K562 (cell line): ENCODE data around the gene PLCB4. TPM values are rescaled to one million over a fixed set of nuclear protein-coding genes. Genes with fewer than 3 reads are reported as not detected.

Source experiments
- ATAC-seq: fragments of 200-7000 bp; cut with Tn5 transposase; 3 replicates; pipeline ENCODE4 v1.9.1; 2020; ENCODE audit warnings: moderate library complexity
- BruUV-seq: library from RNA; stranded (reverse); fragments of 400-500 nt; replicated peaks from 2 replicates; lab custom pipeline; 2021; lab: Mats Ljungman, UMichigan
- CTCF ChIA-PET: fragments of 300-600 bp; formaldehyde crosslinking; extraction: SDS; loops from one replicate; lab custom pipeline; 2021; ENCODE audit warnings: low intra/inter-chr PET ratio; lab: Yijun Ruan, JAX
- POLR2A ChIA-PET: fragments of 300-600, 350-650 bp; sonication (Branson Sonifier 250); formaldehyde crosslinking; extraction: SDS; loops from one replicate; lab custom pipeline; 2021; ENCODE audit warnings: antibody characterized with exemption, inconsistent platforms; lab: Yijun Ruan, JAX
- DNase-seq, 4 experiments: peaks; one replicate each; pipeline versions ENCODE4 v3.0.0 to v3.0.0-alpha.2; 2011 to 2018; ENCODE audit warnings: low spot score in 3 of 4, mixed read lengths in 3 of 4; ENCODE audit errors: extremely low read depth in 1 of 4
- FAIRE-seq: peaks from 2 replicates; lab custom pipeline; 2011; peaks lifted over from hg19 to GRCh38; lab: Jason Lieb, UNC
- H2AFZ ChIP-seq: 2 replicates; pipeline ENCODE4 v1.6.0; 2011; ENCODE audit warnings: low read depth, low read length, control low read depth, inconsistent platforms
- H3K27ac ChIP-seq: fragments of 200-600 bp; 3 replicates; pipeline ENCODE4 v1.8.0; 2011; ENCODE audit warnings: low read depth, mild to moderate bottlenecking, control low read depth, inconsistent platforms, low read length, moderate library complexity, mixed read lengths; ENCODE audit errors: extremely low read depth
- H3K27me3 ChIP-seq, 2 experiments: fragments of 300-600 bp in 1 of 2; 2 replicates in 1 of 2; 3 replicates in 1 of 2; pipeline versions ENCODE4 v1.6.0 to v1.8.0; 2011; ENCODE audit warnings: inconsistent platforms in 2 of 2, low read length in 2 of 2, mild to moderate bottlenecking in 1 of 2, mixed read lengths in 1 of 2, moderate library complexity in 1 of 2; ENCODE audit not compliant: control insufficient read depth in 2 of 2, insufficient read depth in 2 of 2
- H3K36me3 ChIP-seq: fragments of 300-600 bp; 3 replicates; pipeline ENCODE4 v1.8.0; 2011; ENCODE audit warnings: mild to moderate bottlenecking, low read length, inconsistent platforms; ENCODE audit not compliant: control insufficient read depth, insufficient read depth
- H3K4me1 ChIP-seq, 2 experiments: fragments of 200-600 bp in 1 of 2; replicated peaks in 1 of 2; 2 replicates in 1 of 2; 3 replicates in 1 of 2; pipeline versions ENCODE4 v1.5.1 to v1.8.0; 2011; ENCODE audit warnings: inconsistent platforms in 2 of 2, low read length in 2 of 2, mild to moderate bottlenecking in 1 of 2, mixed read lengths in 1 of 2, moderate library complexity in 1 of 2; ENCODE audit not compliant: control insufficient read depth in 2 of 2, insufficient read depth in 2 of 2
- H3K4me2 ChIP-seq: 2 replicates; pipeline ENCODE4 v1.6.1; 2011; ENCODE audit warnings: low read length, control low read depth, inconsistent platforms, mixed read lengths; ENCODE audit not compliant: insufficient read depth
- H3K4me3 ChIP-seq: fragments of 200-600 bp; sonication (generic), shearing (Covaris generic); 2 replicates; pipeline ENCODE4 v1.5.1; 2016; ENCODE audit warnings: control low read depth, inconsistent platforms
- H3K79me2 ChIP-seq: fragments of 200-600 bp; 3 replicates; pipeline ENCODE4 v1.8.0; 2011; ENCODE audit warnings: low read length, inconsistent platforms; ENCODE audit not compliant: control insufficient read depth, insufficient read depth
- H3K9ac ChIP-seq, 2 experiments: 2 replicates each; pipeline versions ENCODE4 v1.6.0 to v1.6.1; 2011; ENCODE audit warnings: low read depth in 2 of 2, low read length in 2 of 2, control low read depth in 1 of 2, inconsistent platforms in 1 of 2, mild to moderate bottlenecking in 1 of 2, mixed read lengths in 1 of 2; ENCODE audit not compliant: insufficient read depth in 1 of 2
- H3K9me1 ChIP-seq: one replicate; pipeline ENCODE4 v1.6.0; 2011; ENCODE audit warnings: inconsistent platforms, mild to moderate bottlenecking, low read length, moderate library complexity; ENCODE audit not compliant: control insufficient read depth, insufficient read depth
- H3K9me3 ChIP-seq: replicated peaks from 2 replicates; pipeline ENCODE4 v1.5.1; 2011; ENCODE audit warnings: low read depth, low read length, inconsistent platforms; ENCODE audit not compliant: control insufficient read depth, insufficient read depth
- H4K20me1 ChIP-seq: replicated peaks from 2 replicates; pipeline ENCODE4 v1.6.1; 2011; ENCODE audit warnings: low read length, inconsistent platforms, mixed read lengths; ENCODE audit not compliant: control insufficient read depth, insufficient read depth
- BCL6 ChIP-seq: fragments of 250-450 bp; sonication (Bioruptor Pico); IDR thresholded peaks from 2 replicates; pipeline ENCODE4 v1.4.0; 2020
- FOXP4 ChIP-seq: sonication (generic); formaldehyde crosslinking; IDR thresholded peaks from 2 replicates; pipeline ENCODE4 v1.8.0; 2022; ENCODE audit warnings: mild to moderate bottlenecking, missing genetic modification reagents, borderline replicate concordance
- HES1 ChIP-seq: fragments of 450-650 bp; IDR thresholded peaks from 2 replicates; pipeline ENCODE4 v1.6.1; 2016; ENCODE audit warnings: low read depth, mild to moderate bottlenecking, moderate library complexity
- MCM5 ChIP-seq: fragments of 450-650 bp; IDR thresholded peaks from 2 replicates; pipeline ENCODE4 v1.6.1; 2016; ENCODE audit warnings: low read depth
- MEF2D ChIP-seq: conservative IDR thresholded peaks from 2 replicates; pipeline ENCODE4 v1.6.1; 2016; ENCODE audit warnings: low read depth, missing genetic modification characterization, missing compliant biosample characterization
- PML ChIP-seq: IDR thresholded peaks from 2 replicates; pipeline ENCODE4 v1.6.1; 2012; ENCODE audit warnings: low read length, inconsistent platforms
- RBM39 ChIP-seq: fragments of 200-400 bp; formaldehyde crosslinking; optimal IDR thresholded peaks from 2 replicates; pipeline ENCODE3; 2018; ENCODE audit warnings: low read depth, low read length
- RHOXF2B ChIP-seq: fragments of 250-450 bp; sonication (Bioruptor Pico); conservative IDR thresholded peaks from 2 replicates; pipeline ENCODE4 v1.5.1; 2021
- SMARCC2 ChIP-seq: fragments of 450-650 bp; IDR thresholded peaks from 2 replicates; pipeline ENCODE4 v1.6.1; 2017; ENCODE audit warnings: antibody characterized with exemption, moderate library complexity, mild to moderate bottlenecking, low read depth
- SREBF1 ChIP-seq: fragments of 150-350 bp; IDR thresholded peaks from 2 replicates; pipeline ENCODE4 v1.6.1; 2014; ENCODE audit warnings: antibody characterized with exemption, low read depth, low read length, borderline replicate concordance
- U2AF1 ChIP-seq: fragments of 200-400 bp; formaldehyde crosslinking; optimal IDR thresholded peaks from 2 replicates; pipeline ENCODE3; 2017; ENCODE audit warnings: mild to moderate bottlenecking, low read depth, low read length, moderate library complexity
- ZNF586 ChIP-seq: fragments of 450-650 bp; formaldehyde crosslinking; conservative IDR thresholded peaks from 2 replicates; pipeline ENCODE4 v1.4.0; 2020; ENCODE audit warnings: mild to moderate bottlenecking, moderate library complexity
- in situ Hi-C: fragments of 300-500 bp; cut with MboI; formaldehyde crosslinking; loops from 4 replicates; pipeline ENCODE4 v1.15.0; 2018; ENCODE audit warnings: inconsistent platforms, mixed read lengths
- intact Hi-C: fragments of 100-400 bp; cut with micrococcal nuclease; formaldehyde crosslinking; loops from 2 replicates; pipeline ENCODE4 v1.14.2; 2022
- polyA plus RNA-seq, 8 experiments: library from polyadenylated mRNA; depleted of rRNA in 4 of 8; stranded (reverse) in 5 of 8; unstranded in 3 of 8; fragments of >200 nt; fragmentation: Nextera tagmentation in 2 of 8; fragmentation: Illumina TruSeq in 1 of 8; extraction: Ambion mirVana in 2 of 8; extraction: Trizol in 1 of 8; gene quantifications; 2 replicates each; pipeline versions ENCODE4 v1.2.1 to v1.2.3, GENCODE V29; 2011 to 2014; ENCODE audit warnings: inconsistent platforms in 1 of 8, missing spikeins in 1 of 8
- total RNA-seq, 7 experiments: library from RNA; depleted of rRNA in 6 of 7; stranded (reverse); fragments of >200 nt in 6 of 7; fragmentation: Illumina TruSeq in 2 of 7; extraction: Trizol in 2 of 7; gene quantifications; 2 replicates each; pipeline versions ENCODE4 v1.2.1 to v1.2.3, GENCODE V29; 2011 to 2021; ENCODE audit warnings: low replicate concordance in 1 of 7
- TF ChIP-seq, protein P1 (sequence below): IDR thresholded peaks from 3 replicates; pipeline ENCODE4 v1.6.1; 2011; ENCODE audit warnings: borderline replicate concordance, mild to moderate bottlenecking, moderate library complexity; ENCODE audit not compliant: insufficient read length; ENCODE audit errors: extremely low read depth
- TF ChIP-seq, protein P2 (sequence below): fragments of 250-450 bp; sonication (Bioruptor Pico); IDR thresholded peaks from 2 replicates; pipeline ENCODE4 v1.5.0; 2021

Gene PLCB4
- total and polyA plus RNA-seq, 9 of the 15 experiments (the other 6 are each of a cell fraction or from before 2014, with no cell fraction given) = 0.20 to 2.9 (median 0.52) TPM

DNA sequence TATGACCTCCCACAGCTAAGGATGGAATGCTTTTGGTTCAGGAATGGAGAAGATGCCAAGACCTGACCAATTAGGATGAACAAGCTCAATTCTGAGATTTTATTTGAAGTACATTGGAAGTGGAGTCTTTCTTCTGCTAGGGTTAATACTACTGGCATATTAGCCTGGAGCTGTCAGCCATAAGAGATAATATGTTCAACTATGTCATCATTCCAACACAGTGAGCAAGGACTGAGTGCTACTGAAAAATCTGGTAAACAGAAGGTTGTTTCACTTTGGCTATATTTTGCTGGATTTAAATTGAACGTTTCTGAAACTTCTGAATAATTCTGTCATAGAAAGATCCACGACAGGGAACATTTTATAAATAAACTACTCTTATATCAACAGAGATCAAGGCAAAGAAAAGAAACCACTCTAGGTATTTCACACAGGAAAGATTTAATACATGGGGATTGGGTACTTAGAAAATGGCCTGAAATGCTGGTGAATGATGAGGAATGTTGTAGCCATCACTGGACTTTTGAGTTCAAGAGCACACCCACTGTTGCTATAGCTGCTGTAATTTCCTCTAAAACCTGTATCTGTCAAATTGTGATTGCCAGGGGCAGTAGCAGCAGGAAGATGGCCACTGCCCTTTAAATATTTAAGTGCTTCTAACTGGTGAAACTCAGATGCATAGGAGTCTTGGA, 200.5 kb downstream of the PLCB4 start (continued):
- TF ChIP-seq, protein P1, sequence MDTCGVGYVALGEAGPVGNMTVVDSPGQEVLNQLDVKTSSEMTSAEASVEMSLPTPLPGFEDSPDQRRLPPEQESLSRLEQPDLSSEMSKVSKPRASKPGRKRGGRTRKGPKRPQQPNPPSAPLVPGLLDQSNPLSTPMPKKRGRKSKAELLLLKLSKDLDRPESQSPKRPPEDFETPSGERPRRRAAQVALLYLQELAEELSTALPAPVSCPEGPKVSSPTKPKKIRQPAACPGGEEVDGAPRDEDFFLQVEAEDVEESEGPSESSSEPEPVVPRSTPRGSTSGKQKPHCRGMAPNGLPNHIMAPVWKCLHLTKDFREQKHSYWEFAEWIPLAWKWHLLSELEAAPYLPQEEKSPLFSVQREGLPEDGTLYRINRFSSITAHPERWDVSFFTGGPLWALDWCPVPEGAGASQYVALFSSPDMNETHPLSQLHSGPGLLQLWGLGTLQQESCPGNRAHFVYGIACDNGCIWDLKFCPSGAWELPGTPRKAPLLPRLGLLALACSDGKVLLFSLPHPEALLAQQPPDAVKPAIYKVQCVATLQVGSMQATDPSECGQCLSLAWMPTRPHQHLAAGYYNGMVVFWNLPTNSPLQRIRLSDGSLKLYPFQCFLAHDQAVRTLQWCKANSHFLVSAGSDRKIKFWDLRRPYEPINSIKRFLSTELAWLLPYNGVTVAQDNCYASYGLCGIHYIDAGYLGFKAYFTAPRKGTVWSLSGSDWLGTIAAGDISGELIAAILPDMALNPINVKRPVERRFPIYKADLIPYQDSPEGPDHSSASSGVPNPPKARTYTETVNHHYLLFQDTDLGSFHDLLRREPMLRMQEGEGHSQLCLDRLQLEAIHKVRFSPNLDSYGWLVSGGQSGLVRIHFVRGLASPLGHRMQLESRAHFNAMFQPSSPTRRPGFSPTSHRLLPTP = no peak
- TF ChIP-seq FOXP4 (CRISPR knock-in tag) (no peak), BCL6 (CRISPR knock-in tag) (no peak), PML (no peak)

DNA sequence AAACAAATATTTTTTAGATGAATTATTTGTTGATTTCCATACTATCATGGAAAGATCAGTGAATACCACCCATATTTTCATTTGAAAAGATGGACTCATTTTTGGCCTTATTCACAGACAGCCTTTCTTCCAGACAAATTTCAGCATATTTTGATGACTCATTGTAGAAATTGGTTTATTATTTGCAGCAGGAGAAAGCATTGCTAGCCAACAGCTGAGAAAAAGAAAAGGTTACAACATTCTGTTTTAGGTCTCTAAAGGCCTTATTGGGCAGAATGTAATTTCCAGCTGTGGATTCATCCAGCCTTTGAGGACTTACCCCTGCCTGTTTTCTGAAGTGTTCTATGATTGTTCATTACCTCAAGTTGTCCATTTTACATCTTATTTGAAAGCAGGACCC, 201.9 kb downstream of the PLCB4 start:
- Histone ChIP-seq H3K36me3 (no peaks in the 10 kb centered on the region), H4K20me1 (no peaks in the 10 kb centered on the region), H3K27me3 (no peaks in the 10 kb centered on the region), H2AFZ (no peak overlapping the region), H3K4me2 (no peak overlapping the region), H3K27ac (no peak overlapping the region), H3K9me3 (no peaks in the 10 kb centered on the region), H3K9ac (no peak overlapping the region), H3K4me3 (no peak overlapping the region), H3K4me1 (no peaks in the 10 kb centered on the region), H3K79me2 (no peaks in the 10 kb centered on the region), H3K9me1 (no peaks in the 10 kb centered on the region)
- ATAC-seq (no peak), FAIRE-seq (no peak), DNase-seq (no peak)
- intact Hi-C loops (no loop called here), in situ Hi-C loops (no loop called here)
- ChIA-PET POLR2A (no interaction called here), CTCF (no interaction called here)
- no TSS peak for BruUV-seq
- no peak for TF ChIP-seq MEF2D
- no peak for TF ChIP-seq RHOXF2B
- no peak for TF ChIP-seq SMARCC2
- no peak for TF ChIP-seq ZNF586 (CRISPR knock-in tag)
- TF ChIP-seq RBM39 = no peak
- no peak for TF ChIP-seq MCM5
- TF ChIP-seq, protein P2, sequence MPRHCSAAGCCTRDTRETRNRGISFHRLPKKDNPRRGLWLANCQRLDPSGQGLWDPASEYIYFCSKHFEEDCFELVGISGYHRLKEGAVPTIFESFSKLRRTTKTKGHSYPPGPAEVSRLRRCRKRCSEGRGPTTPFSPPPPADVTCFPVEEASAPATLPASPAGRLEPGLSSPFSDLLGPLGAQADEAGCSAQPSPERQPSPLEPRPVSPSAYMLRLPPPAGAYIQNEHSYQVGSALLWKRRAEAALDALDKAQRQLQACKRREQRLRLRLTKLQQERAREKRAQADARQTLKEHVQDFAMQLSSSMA (CRISPR knock-in tag) = no peak
- TF ChIP-seq SREBF1 = no peak
- TF ChIP-seq U2AF1 = no peak
- no peak for TF ChIP-seq HES1
